Sigmoid colon (tissue), 4 donors: ENCODE data around the gene SRM.

Source experiments
- POLR2A ChIP-seq, 2 donors: fragments of 450-650 bp; IDR thresholded peaks; one replicate each; pipeline ENCODE4 v1.6.1; 2016; ENCODE audit warnings: antibody characterized with exemption in 2 of 2, mild to moderate bottlenecking in 2 of 2, moderate library complexity in 2 of 2
- POLR2AphosphoS5 ChIP-seq, 4 donors: sonication (generic); formaldehyde crosslinking; IDR thresholded peaks; one replicate each; pipeline ENCODE4 v1.6.1; 2017; ENCODE audit warnings: antibody characterized with exemption in 4 of 4
- TF ChIP-seq, protein P1 (sequence below), 4 experiments: fragments of 450-650 bp in 3 of 4; fragments of 200-600 bp in 1 of 4; IDR thresholded peaks; one replicate each; pipeline ENCODE4 v1.5.1; 2016 to 2019; ENCODE audit warnings: antibody characterized with exemption in 4 of 4, mild to moderate bottlenecking in 3 of 4, moderate library complexity in 2 of 4

DNA sequence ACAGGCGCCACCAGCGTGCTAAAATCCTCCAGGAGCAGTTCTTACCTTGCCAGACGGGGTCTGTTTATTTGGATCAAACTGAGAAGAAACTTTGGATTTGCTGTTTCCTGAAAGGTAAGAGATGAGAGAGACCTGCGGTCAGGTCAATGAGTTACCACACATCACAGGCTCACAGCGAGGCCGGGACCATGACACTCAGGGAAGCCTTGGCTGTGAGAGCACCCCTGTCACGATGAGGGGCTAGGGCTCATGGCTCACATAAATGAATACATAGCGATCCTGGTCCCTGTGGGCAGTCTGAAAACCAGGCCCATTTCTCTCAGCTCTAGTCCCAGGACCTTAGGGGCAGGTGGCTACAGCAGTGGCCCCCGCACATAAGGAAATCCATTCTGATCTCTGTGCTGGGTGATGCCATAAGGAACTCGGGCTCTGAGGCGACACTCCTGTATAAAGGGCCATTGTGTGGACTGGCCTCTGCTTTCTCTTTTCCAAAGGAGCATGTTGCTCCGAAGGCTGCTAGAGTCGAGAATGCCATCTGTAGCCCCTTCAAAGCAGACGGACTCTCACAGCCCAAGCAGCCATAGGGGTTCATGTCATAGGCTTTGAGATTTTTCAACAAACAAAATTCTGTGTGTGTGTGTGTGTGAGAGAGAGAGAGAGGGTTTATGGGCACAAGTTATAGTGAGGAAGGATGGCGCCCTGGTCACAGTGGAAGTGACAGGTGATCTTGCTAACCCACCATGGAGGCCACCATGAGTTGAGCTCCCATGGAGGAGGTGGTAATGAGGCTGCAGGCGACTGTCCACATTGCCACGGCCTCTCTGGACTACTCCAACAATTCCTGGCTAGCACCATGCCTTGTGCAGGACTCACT lies 9.0 kb upstream of the SRM start:
- TF ChIP-seq, protein P1, sequence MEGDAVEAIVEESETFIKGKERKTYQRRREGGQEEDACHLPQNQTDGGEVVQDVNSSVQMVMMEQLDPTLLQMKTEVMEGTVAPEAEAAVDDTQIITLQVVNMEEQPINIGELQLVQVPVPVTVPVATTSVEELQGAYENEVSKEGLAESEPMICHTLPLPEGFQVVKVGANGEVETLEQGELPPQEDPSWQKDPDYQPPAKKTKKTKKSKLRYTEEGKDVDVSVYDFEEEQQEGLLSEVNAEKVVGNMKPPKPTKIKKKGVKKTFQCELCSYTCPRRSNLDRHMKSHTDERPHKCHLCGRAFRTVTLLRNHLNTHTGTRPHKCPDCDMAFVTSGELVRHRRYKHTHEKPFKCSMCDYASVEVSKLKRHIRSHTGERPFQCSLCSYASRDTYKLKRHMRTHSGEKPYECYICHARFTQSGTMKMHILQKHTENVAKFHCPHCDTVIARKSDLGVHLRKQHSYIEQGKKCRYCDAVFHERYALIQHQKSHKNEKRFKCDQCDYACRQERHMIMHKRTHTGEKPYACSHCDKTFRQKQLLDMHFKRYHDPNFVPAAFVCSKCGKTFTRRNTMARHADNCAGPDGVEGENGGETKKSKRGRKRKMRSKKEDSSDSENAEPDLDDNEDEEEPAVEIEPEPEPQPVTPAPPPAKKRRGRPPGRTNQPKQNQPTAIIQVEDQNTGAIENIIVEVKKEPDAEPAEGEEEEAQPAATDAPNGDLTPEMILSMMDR (IDR thresholded peaks at IDR 0.05): no peak
- TF ChIP-seq POLR2AphosphoS5 (IDR thresholded peaks at IDR 0.05): no peak
- no peak for TF ChIP-seq POLR2A (IDR thresholded peaks at IDR 0.05)
